Parathyroid adenoma (tissue), 2 donors: Measurements from ENCODE around the gene MS4A18.

Source experiments
- H2AFZ ChIP-seq: fragments of 300-600 bp; sonication (generic); one replicate; pipeline ENCODE4 v1.7.0; 2017; ENCODE audit warnings: antibody characterized with exemption, mild to moderate bottlenecking
- H3K27ac ChIP-seq: fragments of 300-600 bp; sonication (generic); one replicate; pipeline ENCODE4 v1.7.0; 2017
- H3K27me3 ChIP-seq: fragments of 300-600 bp; sonication (generic); one replicate; pipeline ENCODE4 v1.7.0; 2017; ENCODE audit warnings: low read length; ENCODE audit not compliant: control insufficient read depth, insufficient read depth
- H3K36me3 ChIP-seq: fragments of 300-600 bp; sonication (generic); one replicate; pipeline ENCODE4 v1.7.0; 2017; ENCODE audit warnings: low read length; ENCODE audit not compliant: control insufficient read depth, insufficient read depth
- H3K4me1 ChIP-seq: fragments of 300-600 bp; sonication (generic); one replicate; pipeline ENCODE4 v1.7.0; 2017; ENCODE audit warnings: control low read depth
- H3K4me2 ChIP-seq: fragments of 300-600 bp; sonication (generic); one replicate; pipeline ENCODE4 v1.7.0; 2017; ENCODE audit warnings: low read length
- H3K4me3 ChIP-seq: fragments of 300-600 bp; sonication (generic); one replicate; pipeline ENCODE4 v1.7.0; 2017; ENCODE audit warnings: low read depth, low read length
- H3K79me2 ChIP-seq: fragments of 300-600 bp; sonication (generic); one replicate; pipeline ENCODE4 v1.7.0; 2017; ENCODE audit warnings: control low read depth
- H3K9ac ChIP-seq: fragments of 300-600 bp; sonication (generic); one replicate; pipeline ENCODE4 v1.7.0; 2017; ENCODE audit warnings: mild to moderate bottlenecking
- H3K9me3 ChIP-seq: fragments of 300-600 bp; sonication (generic); one replicate; pipeline ENCODE4 v1.7.0; 2017; ENCODE audit warnings: low read length; ENCODE audit not compliant: control insufficient read depth
- TF ChIP-seq, protein P1 (sequence below): fragments of 300-600 bp; sonication (generic); IDR thresholded peaks from one replicate; pipeline ENCODE4 v1.7.0; 2017; ENCODE audit warnings: antibody characterized with exemption, mild to moderate bottlenecking
- donor health status: primary hyperparathyroidism.

Gene MS4A18

DNA sequence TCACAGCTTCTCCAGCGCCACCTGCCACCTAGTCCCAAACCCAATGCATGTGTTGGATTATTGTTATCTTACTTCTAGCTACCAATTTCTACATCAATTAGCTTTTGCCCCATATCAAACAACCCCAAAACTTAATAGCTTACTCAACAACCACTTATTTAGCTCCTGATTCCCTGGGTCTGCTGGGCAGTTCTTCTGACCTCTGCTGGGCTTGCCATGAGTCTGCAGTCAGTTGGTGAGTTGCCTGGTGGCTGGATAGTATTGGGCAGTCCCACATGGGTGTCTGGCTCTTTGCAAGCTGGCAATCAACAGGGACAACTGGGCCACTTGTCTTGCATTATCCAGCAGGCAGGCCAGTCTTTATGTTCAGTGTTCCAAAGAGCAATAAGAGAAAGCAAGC lies 18.5 kb downstream of the MS4A18 start:
- Histone ChIP-seq H3K4me3 (no peak overlapping the region), H3K4me1 (no peaks in the 10 kb centered on the region), H3K36me3 (no peaks in the 10 kb centered on the region), H3K9me3 (no peaks in the 10 kb centered on the region), H2AFZ (no peak overlapping the region), H3K27ac (no peak overlapping the region), H3K27me3 (no peaks in the 10 kb centered on the region), H3K79me2 (no peaks in the 10 kb centered on the region), H3K4me2 (no peak overlapping the region), H3K9ac (no peak overlapping the region)
- TF ChIP-seq, protein P1, sequence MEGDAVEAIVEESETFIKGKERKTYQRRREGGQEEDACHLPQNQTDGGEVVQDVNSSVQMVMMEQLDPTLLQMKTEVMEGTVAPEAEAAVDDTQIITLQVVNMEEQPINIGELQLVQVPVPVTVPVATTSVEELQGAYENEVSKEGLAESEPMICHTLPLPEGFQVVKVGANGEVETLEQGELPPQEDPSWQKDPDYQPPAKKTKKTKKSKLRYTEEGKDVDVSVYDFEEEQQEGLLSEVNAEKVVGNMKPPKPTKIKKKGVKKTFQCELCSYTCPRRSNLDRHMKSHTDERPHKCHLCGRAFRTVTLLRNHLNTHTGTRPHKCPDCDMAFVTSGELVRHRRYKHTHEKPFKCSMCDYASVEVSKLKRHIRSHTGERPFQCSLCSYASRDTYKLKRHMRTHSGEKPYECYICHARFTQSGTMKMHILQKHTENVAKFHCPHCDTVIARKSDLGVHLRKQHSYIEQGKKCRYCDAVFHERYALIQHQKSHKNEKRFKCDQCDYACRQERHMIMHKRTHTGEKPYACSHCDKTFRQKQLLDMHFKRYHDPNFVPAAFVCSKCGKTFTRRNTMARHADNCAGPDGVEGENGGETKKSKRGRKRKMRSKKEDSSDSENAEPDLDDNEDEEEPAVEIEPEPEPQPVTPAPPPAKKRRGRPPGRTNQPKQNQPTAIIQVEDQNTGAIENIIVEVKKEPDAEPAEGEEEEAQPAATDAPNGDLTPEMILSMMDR = no peak

DNA sequence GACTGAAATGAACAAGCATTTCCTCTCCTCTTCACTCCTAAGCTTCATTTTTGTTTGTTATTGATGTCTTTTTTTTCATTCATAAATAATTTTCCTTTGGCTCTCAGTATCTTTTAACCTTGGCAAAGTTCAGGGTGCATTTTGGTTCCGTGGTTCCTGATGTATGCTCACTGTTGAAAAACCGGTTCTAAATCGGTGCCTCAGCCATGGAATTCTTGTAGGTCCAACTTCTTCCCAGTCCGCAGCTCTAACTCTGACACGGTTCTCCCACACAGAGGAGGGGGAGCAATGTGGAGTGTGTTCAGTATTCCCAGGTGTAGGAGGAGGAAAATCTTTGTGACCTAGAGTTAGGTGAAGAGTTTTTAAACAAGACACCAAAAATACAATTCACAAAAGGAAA lies 19.6 kb downstream of the MS4A18 start:
- Histone ChIP-seq H3K27me3 (no peaks in the 10 kb centered on the region), H2AFZ (no peak overlapping the region), H3K9me3 (no peaks in the 10 kb centered on the region), H3K27ac (no peak overlapping the region), H3K36me3 (no peaks in the 10 kb centered on the region), H3K4me3 (no peak overlapping the region), H3K4me2 (no peak overlapping the region), H3K79me2 (no peaks in the 10 kb centered on the region), H3K9ac (no peak overlapping the region), H3K4me1 (no peaks in the 10 kb centered on the region)
- TF ChIP-seq, protein P1 = no peak

DNA sequence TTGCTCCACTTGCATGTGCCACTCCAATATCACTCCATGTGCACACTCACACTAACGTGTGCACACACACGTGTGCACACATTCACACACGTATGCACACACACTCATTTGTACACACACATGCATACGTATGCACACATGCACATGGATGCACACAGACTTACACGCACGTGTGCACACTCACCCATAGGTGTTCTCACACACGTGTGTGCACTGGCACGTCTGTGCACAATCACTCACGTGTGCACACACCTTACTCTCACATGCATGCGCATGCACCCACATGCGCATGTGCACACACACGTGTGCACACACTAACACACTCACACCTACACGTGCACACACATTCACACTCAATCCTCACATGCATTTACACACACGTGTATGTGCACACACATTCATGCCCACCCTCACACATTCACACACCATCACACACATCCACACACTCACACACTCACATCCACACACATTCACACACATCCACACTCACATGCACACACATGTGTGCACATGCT lies 22.9 kb downstream of the MS4A18 start:
- Histone ChIP-seq H3K27ac (no peak overlapping the region), H3K36me3 (no peaks in the 10 kb centered on the region), H3K79me2 (no peaks in the 10 kb centered on the region), H3K27me3 (no peaks in the 10 kb centered on the region), H3K9me3 (no peaks in the 10 kb centered on the region), H3K4me2 (no peak overlapping the region), H3K4me1 (peaks cover 3% of the 10 kb centered on the region), H3K4me3 (no peak overlapping the region), H2AFZ (no peak overlapping the region), H3K9ac (no peak overlapping the region)
- TF ChIP-seq, protein P1 = no peak

DNA sequence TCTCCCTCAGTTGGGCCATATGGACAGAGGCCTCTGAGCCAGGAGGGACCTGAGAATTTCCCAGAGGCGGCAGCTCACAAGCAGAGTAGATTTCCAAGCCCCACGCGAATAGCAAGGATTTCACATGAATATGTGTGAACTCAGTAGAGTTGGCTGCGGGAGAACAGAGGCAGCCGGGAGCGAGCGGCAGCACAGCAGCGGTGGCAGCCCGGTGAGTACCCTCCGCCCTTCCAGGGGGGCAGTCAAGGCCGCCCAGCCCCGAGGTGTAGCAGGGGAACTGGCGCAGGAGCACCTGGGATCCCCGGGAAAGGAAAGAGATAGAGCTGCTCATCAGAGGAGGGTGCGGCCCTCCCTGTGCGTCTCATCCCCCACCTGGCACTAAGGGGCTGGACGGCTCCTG lies 23.7 kb downstream of the MS4A18 start:
- Histone ChIP-seq H3K27me3 (no peaks in the 10 kb centered on the region), H2AFZ (no peak overlapping the region), H3K9ac (no peak overlapping the region), H3K79me2 (no peaks in the 10 kb centered on the region), H3K4me2 (no peak overlapping the region), H3K4me1 (peaks cover 3% of the 10 kb centered on the region), H3K9me3 (no peaks in the 10 kb centered on the region), H3K36me3 (no peaks in the 10 kb centered on the region), H3K27ac (no peak overlapping the region), H3K4me3 (no peak overlapping the region)
- TF ChIP-seq, protein P1 = no peak

DNA sequence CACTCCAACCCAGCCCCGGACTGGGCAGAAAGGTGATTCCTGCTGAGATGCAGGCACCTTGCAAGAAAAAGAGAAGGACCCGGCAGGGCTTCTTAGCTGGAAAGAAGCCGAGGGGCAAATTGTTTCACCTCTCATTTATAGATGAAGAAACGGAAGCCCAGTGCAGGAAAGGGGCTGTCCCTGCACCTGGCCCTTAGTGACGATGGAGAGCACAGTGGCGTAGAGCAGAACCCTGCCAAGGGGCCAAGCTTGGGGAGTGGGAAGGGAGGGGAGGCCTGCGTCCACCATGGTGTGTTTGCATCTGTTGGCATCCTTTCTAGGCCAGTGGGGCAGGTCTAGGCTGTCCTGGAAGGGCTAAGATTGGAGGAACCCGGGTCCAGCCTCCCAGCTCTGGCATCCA lies 24.3 kb downstream of the MS4A18 start:
- H3K4me3 ChIP-seq = no peak overlapping the region
- no peaks in the 10 kb centered on the region for H3K9me3 ChIP-seq
- no peaks in the 10 kb centered on the region for H3K36me3 ChIP-seq
- no peak overlapping the region for H2AFZ ChIP-seq
- H3K27ac ChIP-seq = no peak overlapping the region
- H3K27me3 ChIP-seq = no peaks in the 10 kb centered on the region
- H3K79me2 ChIP-seq = no peaks in the 10 kb centered on the region
- H3K4me1 ChIP-seq = peaks cover 3% of the 10 kb centered on the region
- H3K9ac ChIP-seq = no peak overlapping the region
- TF ChIP-seq, protein P1 = no peak
- H3K4me2 ChIP-seq = no peak overlapping the region
